Endothelial cell of umbilical vein (primary cell): ENCODE measurements around the gene DENND1C. TPM values are rescaled to one million over a fixed set of nuclear protein-coding genes. Genes with fewer than 3 reads are reported as not detected.

ENCODE experiments used
- BruUV-seq: library from RNA; stranded (reverse); fragments of 400-500 nt; replicated peaks from 2 replicates; lab custom pipeline; 2021; lab: Mats Ljungman, UMichigan
- CTCF ChIA-PET: fragments of 300-600, 350-600 bp; sonication (Branson Sonifier 250); formaldehyde crosslinking; loops from one replicate; lab custom pipeline; 2021; ENCODE audit warnings: antibody characterized with exemption, inconsistent platforms; lab: Charles Lee
- POLR2A ChIA-PET: fragments of 300-600, 350-600 bp; sonication (Branson Sonifier 250); formaldehyde crosslinking; loops from one replicate; lab custom pipeline; 2021; ENCODE audit warnings: antibody characterized with exemption, inconsistent platforms; lab: Charles Lee
- DNase-seq: peaks from one replicate; pipeline ENCODE4 v3.0.0-alpha.2; 2011; ENCODE audit warnings: low read depth, low spot score
- FAIRE-seq: peaks from 2 replicates; lab custom pipeline; 2011; peaks lifted over from hg19 to GRCh38; lab: Jason Lieb, UNC
- H2AFZ ChIP-seq: 2 replicates; pipeline ENCODE4 v1.6.0; 2012; ENCODE audit warnings: low read depth, low read length, control low read depth, inconsistent platforms
- H3K27ac ChIP-seq: 2 replicates; pipeline ENCODE4 v1.5.1; 2011; ENCODE audit warnings: low read depth, mild to moderate bottlenecking, control low read depth, low read length, moderate library complexity; ENCODE audit not compliant: insufficient read depth
- H3K27me3 ChIP-seq, 2 experiments: 2 replicates each; pipeline versions ENCODE4 v1.6.0 to v1.6.1; 2011; ENCODE audit warnings: low read length in 2 of 2, mixed read lengths in 1 of 2; ENCODE audit not compliant: control insufficient read depth in 2 of 2, insufficient read depth in 2 of 2
- H3K36me3 ChIP-seq, 2 experiments: 2 replicates in 1 of 2; 3 replicates in 1 of 2; pipeline ENCODE4 v1.5.1; 2011; ENCODE audit warnings: low read length in 2 of 2, mild to moderate bottlenecking in 1 of 2, moderate library complexity in 1 of 2; ENCODE audit not compliant: control insufficient read depth in 2 of 2, insufficient read depth in 2 of 2; ENCODE audit errors: extremely low read depth in 1 of 2
- H3K4me1 ChIP-seq: 3 replicates; pipeline ENCODE4 v1.5.1; 2011; ENCODE audit warnings: mild to moderate bottlenecking, low read length; ENCODE audit not compliant: control insufficient read depth, insufficient read depth; ENCODE audit errors: extremely low read depth
- H3K4me2 ChIP-seq: 2 replicates; pipeline ENCODE4 v1.6.1; 2011; ENCODE audit warnings: low read length, control low read depth, mixed read lengths; ENCODE audit not compliant: insufficient read depth
- H3K4me3 ChIP-seq, 3 experiments: fragments of 200-600 bp in 1 of 3; sonication (generic), shearing (Covaris generic) in 1 of 3; replicated peaks in 1 of 3; 2 replicates each; pipeline ENCODE4 v1.5.1; 2011 to 2016; ENCODE audit warnings: control low read depth in 3 of 3, low read length in 3 of 3, mild to moderate bottlenecking in 2 of 3, inconsistent platforms in 1 of 3, low read depth in 1 of 3, moderate library complexity in 1 of 3; ENCODE audit not compliant: insufficient read depth in 1 of 3
- H3K79me2 ChIP-seq: 2 replicates; pipeline ENCODE4 v1.6.0; 2012; ENCODE audit warnings: low read length, inconsistent platforms; ENCODE audit not compliant: control insufficient read depth, insufficient read depth
- H3K9ac ChIP-seq: replicated peaks from 2 replicates; pipeline ENCODE3; 2011; ENCODE audit warnings: low read length, control low read depth; ENCODE audit not compliant: insufficient read depth; ENCODE audit errors: extremely low read depth
- H3K9me1 ChIP-seq: replicated peaks from 3 replicates; pipeline ENCODE4 v1.6.0; 2011; ENCODE audit warnings: mild to moderate bottlenecking, low read length; ENCODE audit not compliant: control insufficient read depth, insufficient read depth; ENCODE audit errors: extremely low read depth
- H3K9me3 ChIP-seq: replicated peaks from 2 replicates; pipeline ENCODE4 v1.5.1; 2012; ENCODE audit warnings: low read length, inconsistent platforms; ENCODE audit not compliant: control insufficient read depth, insufficient read depth
- H4K20me1 ChIP-seq: replicated peaks from 2 replicates; pipeline ENCODE3; 2011; ENCODE audit warnings: mild to moderate bottlenecking, low read length; ENCODE audit not compliant: control insufficient read depth, insufficient read depth; ENCODE audit errors: extremely low read depth
- EZH2 ChIP-seq: IDR thresholded peaks from 2 replicates; pipeline ENCODE4 v1.6.1; 2012; ENCODE audit warnings: borderline replicate concordance, low read depth, mild to moderate bottlenecking, moderate library complexity, low read length, inconsistent platforms; ENCODE audit not compliant: severe bottlenecking
- FOS ChIP-seq: IDR thresholded peaks from 2 replicates; pipeline ENCODE4 v1.6.1; 2011; ENCODE audit warnings: mild to moderate bottlenecking, low read length, moderate library complexity, borderline replicate concordance; ENCODE audit not compliant: insufficient read depth
- GATA2 ChIP-seq: IDR thresholded peaks from 2 replicates; pipeline ENCODE4 v1.7.0; 2011; ENCODE audit warnings: low read depth, mild to moderate bottlenecking, moderate library complexity, mixed read lengths, low read length; ENCODE audit not compliant: insufficient read length, insufficient read depth
- JUN ChIP-seq: IDR thresholded peaks from 2 replicates; pipeline ENCODE4 v1.6.1; 2011; ENCODE audit warnings: borderline replicate concordance, low read depth; ENCODE audit not compliant: insufficient read length, insufficient read depth
- MYC ChIP-seq: IDR thresholded peaks from one replicate; pipeline ENCODE4 v1.6.1; 2011; ENCODE audit warnings: mild to moderate bottlenecking, low read depth, low read length
- POLR2A ChIP-seq: IDR thresholded peaks from 2 replicates; pipeline ENCODE4 v1.6.1; 2012; ENCODE audit warnings: low read depth, mild to moderate bottlenecking, control low read depth, low read length
- POLR2AphosphoS5 ChIP-seq: IDR thresholded peaks from 2 replicates; pipeline ENCODE4 v1.6.1; 2012; ENCODE audit warnings: low read depth, mild to moderate bottlenecking, control low read depth, low read length, moderate library complexity; ENCODE audit not compliant: insufficient read depth
- dilution Hi-C: fragments of 300-500 bp; cut with MboI; formaldehyde crosslinking; loops from one replicate; pipeline ENCODE4 v1.15.0; 2019; ENCODE audit warnings: low sequenced_read_pairs; ENCODE audit not compliant: extremely low pct_ligation_motif_present
- intact Hi-C: fragments of 100-400 bp; cut with micrococcal nuclease; formaldehyde crosslinking; loops from one replicate; pipeline ENCODE4 v1.10.0; 2022
- polyA plus RNA-seq, 4 experiments: library from polyadenylated mRNA; depleted of rRNA in 3 of 4; stranded (reverse) in 3 of 4; unstranded in 1 of 4; fragments of >200 nt; gene quantifications; 2 replicates each; pipeline versions ENCODE4 v1.2.1 to v1.2.3, GENCODE V29; 2011 to 2012; ENCODE audit warnings: missing spikeins in 1 of 4
- total RNA-seq: library from RNA; stranded (reverse); gene quantifications from 2 replicates; pipeline ENCODE4 v1.2.3, GENCODE V29; 2021
- TF ChIP-seq, protein P1 (sequence below): IDR thresholded peaks from 2 replicates; pipeline ENCODE4 v1.6.1; 2011; ENCODE audit not compliant: insufficient read depth, insufficient read length
- TF ChIP-seq, protein P2 (sequence below), 2 donors: IDR thresholded peaks; 1 replicate in 1 of 2; 2 replicates in 1 of 2; pipeline ENCODE4 v1.5.1; 2011; ENCODE audit warnings: low read length in 2 of 2, mild to moderate bottlenecking in 2 of 2, moderate library complexity in 2 of 2, control low read depth in 1 of 2, inconsistent platforms in 1 of 2, low read depth in 1 of 2; ENCODE audit not compliant: insufficient read depth in 1 of 2; ENCODE audit errors: extremely low read depth in 1 of 2

Gene DENND1C
- total and polyA plus RNA-seq, 2 donors (not counting 3 experiments of a cell fraction or from before 2014, with no cell fraction given) = not detected

DNA sequence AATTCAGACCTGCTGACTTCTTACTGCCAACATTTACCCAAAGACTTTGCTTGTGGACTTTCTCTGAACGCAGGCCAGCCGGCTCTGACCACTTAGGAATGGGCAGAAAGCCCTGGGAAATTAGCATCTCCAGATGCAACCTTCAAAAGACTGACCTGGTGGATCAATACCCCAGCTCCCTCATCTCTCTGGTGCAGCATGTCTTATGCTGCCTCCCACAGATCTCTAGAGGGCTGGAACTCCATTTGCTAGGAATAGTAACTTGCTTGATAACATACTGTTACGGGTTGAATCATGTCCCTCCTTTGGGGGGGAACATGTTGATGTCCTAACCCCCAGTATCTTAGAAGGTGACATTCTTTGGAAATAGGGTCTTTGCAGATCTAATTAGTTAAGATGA lies 35.1 kb downstream of the DENND1C start:
- intact Hi-C loops (no loop called here), dilution Hi-C loops (no loop called here)
- no peaks in the 10 kb centered on the region for H4K20me1 ChIP-seq
- no TSS peak for BruUV-seq
- POLR2A ChIA-PET = no interaction called here
- no peak overlapping the region for H3K27ac ChIP-seq
- H3K79me2 ChIP-seq = no peaks in the 10 kb centered on the region
- DNase-seq (no peak), FAIRE-seq (no peak)
- no peaks in the 10 kb centered on the region for H3K4me1 ChIP-seq
- H3K9me1 ChIP-seq = no peaks in the 10 kb centered on the region
- H3K4me2 ChIP-seq = no peak overlapping the region
- H3K9ac ChIP-seq = no peak overlapping the region
- CTCF ChIA-PET = no interaction called here
- no peaks in the 10 kb centered on the region for H3K36me3 ChIP-seq
- no peaks in the 10 kb centered on the region for H3K9me3 ChIP-seq
- no peak for TF ChIP-seq POLR2AphosphoS5
- no peak for TF ChIP-seq POLR2A
- TF ChIP-seq, protein P1, sequence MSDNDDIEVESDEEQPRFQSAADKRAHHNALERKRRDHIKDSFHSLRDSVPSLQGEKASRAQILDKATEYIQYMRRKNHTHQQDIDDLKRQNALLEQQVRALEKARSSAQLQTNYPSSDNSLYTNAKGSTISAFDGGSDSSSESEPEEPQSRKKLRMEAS = no peak
- no peak for TF ChIP-seq MYC
- no peak for TF ChIP-seq EZH2
- no peak for TF ChIP-seq GATA2
- TF ChIP-seq JUN = no peak
- TF ChIP-seq, protein P2, sequence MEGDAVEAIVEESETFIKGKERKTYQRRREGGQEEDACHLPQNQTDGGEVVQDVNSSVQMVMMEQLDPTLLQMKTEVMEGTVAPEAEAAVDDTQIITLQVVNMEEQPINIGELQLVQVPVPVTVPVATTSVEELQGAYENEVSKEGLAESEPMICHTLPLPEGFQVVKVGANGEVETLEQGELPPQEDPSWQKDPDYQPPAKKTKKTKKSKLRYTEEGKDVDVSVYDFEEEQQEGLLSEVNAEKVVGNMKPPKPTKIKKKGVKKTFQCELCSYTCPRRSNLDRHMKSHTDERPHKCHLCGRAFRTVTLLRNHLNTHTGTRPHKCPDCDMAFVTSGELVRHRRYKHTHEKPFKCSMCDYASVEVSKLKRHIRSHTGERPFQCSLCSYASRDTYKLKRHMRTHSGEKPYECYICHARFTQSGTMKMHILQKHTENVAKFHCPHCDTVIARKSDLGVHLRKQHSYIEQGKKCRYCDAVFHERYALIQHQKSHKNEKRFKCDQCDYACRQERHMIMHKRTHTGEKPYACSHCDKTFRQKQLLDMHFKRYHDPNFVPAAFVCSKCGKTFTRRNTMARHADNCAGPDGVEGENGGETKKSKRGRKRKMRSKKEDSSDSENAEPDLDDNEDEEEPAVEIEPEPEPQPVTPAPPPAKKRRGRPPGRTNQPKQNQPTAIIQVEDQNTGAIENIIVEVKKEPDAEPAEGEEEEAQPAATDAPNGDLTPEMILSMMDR (IDR thresholded peaks at IDR 0.05; ENCODE audit: extremely low read depth in 1 of 2, insufficient read depth in 1 of 2, low read depth in 1 of 2, low read length in 2 of 2) = no peak
- TF ChIP-seq FOS = no peak
- no peak overlapping the region for H3K4me3 ChIP-seq
- H3K27me3 ChIP-seq = no peaks in the 10 kb centered on the region
- no peak overlapping the region for H2AFZ ChIP-seq
